SIG-M5 treated with dmso at 0.1 percent for 504 hours (cell line): Measurements from ENCODE around the gene RNF4.
A peak's percentile ranks its signal among the peaks of the same experiment; 100 is the strongest.

Experiments
- DNase-seq: peaks from one replicate; lab custom pipeline; 2025; ENCODE audit not compliant: unreplicated experiment; lab: John Stamatoyannopoulos, UW

RNF4 gene

DNA sequence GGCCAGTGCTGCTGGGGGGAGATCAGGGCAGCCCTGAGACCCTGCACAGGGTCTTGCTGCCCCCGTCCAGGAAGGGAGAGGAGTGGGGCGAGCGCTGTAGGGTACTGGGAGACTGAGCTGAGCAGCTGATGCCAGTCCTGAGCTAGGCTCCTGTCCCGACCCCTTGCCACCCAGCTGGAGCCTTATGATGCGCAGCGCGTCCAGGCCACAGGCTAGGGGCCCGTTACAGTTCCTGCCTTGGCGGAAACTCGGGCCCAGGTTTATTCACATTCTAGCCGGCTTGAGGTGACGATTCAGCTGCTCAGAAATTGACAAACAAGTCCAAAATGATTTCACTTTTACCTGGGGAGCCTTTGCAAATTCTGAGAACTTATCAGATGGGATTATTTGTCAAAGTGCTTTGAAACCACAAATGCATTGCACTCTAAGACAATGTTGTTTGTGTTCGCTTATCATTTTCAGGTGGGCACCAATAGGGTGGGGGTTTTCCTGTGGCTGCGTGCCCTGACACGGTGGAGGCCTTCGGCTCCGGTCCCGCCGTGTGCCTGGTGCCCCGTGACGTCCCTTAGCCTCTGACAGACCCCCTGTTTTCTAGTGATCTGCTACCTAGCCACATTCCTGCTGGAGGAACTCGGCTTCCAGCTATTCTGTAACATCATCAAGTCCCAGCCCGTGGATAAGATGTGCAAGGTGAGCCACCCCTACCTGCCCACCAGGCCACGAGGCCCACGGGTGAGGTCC lies 31.3 kb upstream of the RNF4 start:
- no peak for DNase-seq

DNA sequence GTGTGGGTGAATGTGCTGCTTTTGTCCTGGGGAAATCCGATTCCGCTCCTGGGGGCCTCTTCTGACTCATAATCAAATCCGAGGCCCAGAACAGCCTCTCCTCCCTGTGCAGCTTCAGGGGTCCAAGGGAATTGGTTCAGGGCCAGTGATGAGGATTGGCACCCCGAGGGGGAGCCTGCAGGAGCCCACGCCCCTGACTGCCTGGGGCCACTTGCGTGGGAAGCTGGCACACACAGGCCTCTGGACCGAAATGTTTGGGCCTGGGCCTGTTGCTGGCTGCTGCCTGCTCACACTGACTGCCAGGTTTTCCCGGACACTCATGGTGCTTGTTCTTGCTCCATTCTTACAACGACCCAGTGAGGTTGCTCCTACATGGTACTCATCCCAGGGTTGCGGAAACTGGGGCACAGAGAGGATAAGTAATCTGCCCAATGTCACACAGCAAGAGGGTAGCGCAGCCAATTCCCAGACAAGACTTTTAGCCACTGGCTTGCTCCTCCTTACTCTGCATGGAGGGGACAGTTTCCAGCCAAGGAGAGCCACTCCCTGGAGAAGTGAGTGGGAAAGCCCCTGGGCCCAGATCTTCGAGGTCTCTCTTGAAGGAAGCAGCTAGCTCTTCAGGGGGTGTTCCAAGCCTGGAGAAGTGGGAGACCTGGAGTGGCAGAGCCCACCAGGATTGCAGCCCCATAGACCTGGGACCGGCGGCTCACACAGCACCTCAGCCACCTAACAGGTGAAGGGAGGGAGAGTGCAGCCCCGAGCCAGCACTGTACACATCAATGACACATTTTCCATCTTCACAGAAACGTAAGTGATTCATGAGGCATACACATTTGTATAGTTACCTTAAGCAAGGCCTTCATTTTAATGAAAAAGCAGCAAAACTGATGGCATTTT lies 29.8 kb upstream of the RNF4 start:
- no peak for DNase-seq

DNA sequence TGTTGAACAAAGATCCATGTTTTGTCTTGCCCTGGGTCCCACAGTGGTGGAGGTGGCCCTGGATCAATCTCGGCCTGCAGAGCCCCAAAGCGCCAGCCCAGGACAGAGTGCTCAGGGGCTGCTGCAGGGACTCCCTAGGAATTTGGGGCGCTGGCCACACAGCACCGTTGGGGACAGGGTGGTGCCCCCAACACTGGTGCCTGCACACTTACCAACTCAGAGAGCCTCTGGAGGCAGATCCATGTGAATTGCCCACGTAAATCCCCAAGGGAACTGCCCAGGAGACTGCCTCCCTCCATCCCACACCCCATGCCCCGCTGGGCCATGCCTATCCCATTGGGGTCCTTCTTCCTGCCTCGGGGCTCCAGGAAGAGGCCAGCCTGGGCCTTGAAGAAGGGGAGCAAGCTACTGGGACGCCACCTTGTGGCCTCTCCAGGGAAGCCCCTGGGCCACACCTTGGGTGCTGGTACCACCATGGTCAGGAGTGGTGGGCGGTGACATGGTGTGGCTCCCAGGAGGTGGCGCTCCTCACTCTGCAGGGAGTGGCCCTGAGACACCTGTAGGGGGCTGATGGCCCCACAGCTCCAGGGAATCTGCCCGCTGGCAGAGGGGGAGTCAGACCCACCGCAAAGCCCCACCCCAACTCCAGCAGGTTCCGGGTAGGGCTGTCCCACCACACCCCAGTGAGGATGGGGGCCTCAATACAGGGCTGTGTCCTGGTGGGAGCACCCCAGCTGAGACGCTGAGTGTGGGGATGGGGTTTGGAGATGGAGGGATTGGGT lies 27.3 kb upstream of the RNF4 start:
- DNase-seq = peak; percentile 55

DNA sequence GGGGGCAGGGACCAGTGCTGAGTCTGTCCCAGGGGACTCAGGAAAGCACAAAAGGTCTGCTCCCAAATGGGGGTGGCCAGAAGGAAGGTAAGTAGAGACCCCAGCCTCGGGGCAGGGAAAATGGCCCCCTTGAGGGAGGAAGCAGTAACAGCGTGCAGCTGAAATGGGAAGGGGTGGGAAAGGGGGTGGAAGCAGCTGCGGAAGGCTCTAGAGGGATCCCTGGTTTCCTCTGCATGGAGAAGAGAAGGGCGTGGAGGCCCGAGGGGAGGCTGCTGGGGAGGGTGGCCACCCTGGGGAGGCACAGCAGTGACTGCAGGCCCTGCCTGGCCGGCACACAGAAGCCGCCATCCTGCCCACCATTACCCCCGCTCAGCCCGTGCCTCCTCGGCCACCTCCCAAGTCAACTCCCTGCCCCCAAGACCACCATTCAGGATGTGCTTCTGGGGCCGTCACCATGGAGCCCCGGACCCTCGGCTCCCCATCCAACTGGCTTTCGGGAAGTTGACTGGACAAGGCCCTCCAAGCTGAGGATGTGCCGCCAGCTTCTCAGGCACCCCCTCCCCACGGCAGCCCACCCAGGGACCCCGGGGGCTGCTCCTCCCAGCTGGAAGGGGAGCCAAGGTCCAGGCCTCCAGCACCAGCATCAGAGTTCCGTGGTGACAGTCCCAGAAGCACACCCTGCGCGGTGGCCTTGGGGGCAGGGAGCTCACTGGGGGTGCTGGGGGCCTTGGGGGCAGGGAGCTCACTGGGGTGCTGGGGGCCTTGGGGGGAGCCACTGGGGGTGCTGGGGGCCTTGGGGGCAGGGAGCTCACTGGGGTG lies 26.5 kb upstream of the RNF4 start:
- DNase-seq = no peak

DNA sequence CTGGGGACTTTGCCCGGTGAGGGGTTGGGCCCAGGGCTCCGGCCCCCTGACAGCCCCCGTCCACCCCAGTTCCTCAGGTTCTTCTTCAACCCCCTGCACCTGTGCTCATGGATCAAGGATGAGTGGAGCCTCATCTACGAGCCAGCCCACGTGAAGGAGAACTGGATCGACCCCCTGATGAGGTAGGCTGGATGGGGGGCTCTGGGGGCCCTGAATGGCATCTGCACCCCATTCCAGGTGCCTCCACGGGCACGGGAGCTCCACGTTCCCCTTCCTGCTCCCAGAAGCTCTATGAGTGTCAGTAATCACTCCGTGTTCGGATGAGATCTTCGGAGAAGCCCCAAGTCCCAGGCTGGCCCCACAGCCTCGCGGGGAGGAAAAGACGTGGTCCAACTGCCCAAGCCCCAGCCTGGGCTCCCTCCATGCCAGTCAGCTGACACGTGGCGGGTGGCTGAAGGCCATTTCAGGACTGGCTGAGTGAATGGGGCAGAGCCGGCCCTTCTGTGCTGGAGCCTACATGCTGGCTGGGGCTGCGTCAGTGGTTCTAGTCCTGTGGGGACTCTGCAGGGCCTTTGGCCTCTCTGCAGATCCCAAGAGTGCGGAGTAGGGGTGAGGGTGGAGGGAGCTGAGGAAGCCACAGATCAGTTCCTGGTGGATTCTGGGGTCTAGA lies 25.7 kb upstream of the RNF4 start:
- no peak for DNase-seq

DNA sequence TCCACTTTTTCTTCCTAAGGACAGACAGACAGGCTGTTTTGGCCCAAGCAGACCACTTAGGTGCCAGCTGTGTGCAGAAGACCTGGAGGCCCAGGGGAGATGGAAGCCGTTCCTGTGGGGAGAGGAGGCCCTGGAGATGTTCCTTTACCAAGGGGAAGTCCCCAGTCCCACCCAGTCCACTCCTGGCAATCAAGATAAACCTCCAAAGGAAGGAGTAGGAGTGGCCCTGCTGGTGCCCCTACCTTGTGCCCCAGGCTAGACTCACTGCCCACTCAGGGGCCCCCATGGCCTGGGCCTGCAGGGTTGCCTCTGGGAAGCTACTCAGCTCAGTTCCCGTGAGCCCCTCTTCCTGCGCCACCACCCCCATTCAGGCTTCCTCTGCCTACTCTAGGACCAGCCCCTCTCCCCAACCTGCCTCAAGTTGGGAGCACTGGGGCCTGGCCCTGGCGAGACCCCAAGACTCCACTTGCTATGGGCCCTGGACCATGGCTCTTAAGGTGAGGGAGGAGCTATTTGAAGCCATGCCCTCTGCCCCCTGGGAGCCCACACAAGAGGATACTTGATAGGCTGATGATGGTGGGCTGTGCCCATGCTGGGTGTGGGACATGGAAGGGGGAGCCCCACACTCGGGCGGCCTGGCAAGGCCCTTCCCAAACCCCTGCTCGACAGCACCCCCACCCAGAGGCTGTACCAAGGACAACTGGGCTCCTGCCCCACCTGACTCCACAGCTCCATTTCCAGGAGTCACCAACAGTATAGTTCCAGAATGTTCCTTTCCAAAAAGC lies 24.8 kb upstream of the RNF4 start:
- no peak for DNase-seq

DNA sequence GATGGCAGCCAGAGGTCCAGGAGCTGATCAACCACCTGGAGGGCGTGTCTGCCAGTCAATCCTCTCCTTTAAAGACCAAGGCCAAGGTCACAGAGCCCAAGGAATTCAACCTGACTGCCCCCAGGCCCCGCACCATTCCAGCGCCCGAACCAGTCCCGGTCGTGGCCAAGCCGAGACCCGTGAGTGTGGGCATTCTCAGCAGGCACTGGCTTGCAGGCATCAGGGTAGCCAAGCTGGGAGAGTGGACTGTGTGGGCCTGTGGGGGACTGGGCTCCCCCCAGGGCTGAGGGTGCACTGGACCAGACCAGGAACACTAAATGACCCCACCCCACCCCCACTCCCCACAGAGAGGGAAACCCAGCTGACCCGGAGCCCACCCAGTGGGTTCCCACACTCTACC lies 23.8 kb upstream of the RNF4 start:
- DNase-seq = no peak

DNA sequence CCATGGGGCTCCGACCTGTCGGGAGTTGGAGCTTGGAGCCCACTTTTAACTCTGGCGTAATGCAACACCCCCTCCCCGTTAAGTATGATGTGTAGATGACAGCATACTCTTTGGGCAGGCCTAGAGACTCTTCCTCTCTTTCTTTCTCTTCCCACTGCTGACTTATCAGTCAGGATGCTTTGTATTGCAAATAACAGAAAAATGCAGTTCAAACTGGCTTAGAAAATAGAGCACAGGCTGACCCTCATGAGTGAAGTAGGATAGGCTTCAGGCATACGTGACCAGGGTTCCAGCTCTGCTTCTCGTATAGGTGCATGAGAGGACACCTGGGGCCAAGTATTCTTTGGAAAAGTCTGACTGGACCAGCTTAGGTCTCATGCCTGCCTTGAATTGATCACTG lies 23.3 kb upstream of the RNF4 start:
- DNase-seq = no peak

DNA sequence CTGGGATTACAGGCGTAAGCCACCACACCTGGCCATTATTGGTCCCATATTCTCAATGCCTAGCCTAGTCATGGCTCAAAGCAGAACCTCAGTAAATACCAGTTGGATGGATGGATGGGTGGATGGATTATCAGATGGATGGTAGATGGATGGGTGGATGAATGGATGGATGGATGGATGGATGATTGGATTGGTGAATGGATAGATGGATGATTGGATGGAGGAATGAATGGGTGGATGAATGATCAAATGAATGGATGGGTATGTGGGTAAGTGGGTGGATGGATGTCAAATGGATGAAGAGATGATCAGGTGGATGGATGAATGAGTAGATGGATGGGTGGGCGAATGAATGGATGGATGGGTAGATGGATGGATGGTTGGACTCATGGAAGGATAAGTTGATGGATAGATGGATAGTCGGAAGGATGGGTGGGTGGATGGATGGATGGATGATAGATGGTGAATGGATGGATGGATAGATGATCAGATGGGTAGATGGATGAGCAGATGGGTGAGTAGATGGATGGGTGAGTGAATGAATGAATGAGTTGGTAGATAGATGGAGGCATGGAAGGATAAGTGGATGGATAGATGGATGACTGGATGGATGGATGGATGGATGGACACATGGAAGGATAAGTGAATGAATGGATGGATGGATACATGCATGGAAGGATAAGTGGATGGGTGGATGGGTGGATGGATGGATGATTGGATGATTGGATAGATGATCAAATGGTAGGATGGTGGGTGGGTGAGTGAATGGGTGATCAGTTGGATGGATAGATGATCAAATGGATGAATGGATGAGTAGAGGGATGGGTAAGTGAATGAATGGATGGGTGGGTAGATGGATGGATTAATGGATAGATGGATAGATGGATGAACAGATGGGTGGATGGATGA lies 22.0 kb upstream of the RNF4 start:
- no peak for DNase-seq

DNA sequence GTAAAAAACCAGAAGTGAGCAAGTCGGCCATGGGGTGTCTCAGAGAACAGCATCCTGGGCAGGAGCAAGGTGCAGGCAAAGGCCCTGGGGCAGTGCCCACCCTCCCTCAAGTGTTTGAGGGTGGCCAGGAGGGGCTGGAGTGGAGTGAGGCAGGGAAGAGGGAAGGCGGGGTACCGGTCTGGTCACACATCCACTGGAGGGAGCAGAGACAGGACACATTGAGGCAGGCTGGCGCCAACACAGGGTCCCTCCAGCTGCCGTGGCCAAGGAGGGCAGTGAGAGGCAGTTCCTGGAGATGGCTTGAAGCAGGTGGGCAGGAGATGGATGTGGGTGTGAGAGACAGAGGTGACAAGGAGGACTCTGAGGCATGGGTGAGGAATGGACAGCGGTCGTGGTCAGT lies 20.3 kb upstream of the RNF4 start:
- no peak for DNase-seq

DNA sequence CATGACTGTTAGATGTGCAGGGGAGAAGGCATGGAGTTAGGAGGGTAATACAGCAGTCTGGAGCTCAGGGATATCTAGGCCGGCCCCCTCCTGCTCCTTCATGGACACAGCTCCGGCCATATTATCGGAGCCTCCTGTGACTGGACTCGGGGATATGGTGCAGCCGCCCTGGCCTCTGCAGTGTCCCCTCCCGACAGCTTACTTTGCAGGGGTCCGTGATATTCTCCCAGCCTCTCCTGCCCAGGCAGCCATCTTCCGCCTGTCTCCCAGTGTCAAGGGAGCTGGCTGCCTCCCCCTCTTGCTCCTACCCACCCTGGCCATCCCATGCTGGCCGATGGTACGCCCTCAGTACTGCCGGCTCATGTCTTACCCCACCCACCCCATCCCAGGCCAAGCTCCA lies 19.9 kb upstream of the RNF4 start:
- DNase-seq = no peak

DNA sequence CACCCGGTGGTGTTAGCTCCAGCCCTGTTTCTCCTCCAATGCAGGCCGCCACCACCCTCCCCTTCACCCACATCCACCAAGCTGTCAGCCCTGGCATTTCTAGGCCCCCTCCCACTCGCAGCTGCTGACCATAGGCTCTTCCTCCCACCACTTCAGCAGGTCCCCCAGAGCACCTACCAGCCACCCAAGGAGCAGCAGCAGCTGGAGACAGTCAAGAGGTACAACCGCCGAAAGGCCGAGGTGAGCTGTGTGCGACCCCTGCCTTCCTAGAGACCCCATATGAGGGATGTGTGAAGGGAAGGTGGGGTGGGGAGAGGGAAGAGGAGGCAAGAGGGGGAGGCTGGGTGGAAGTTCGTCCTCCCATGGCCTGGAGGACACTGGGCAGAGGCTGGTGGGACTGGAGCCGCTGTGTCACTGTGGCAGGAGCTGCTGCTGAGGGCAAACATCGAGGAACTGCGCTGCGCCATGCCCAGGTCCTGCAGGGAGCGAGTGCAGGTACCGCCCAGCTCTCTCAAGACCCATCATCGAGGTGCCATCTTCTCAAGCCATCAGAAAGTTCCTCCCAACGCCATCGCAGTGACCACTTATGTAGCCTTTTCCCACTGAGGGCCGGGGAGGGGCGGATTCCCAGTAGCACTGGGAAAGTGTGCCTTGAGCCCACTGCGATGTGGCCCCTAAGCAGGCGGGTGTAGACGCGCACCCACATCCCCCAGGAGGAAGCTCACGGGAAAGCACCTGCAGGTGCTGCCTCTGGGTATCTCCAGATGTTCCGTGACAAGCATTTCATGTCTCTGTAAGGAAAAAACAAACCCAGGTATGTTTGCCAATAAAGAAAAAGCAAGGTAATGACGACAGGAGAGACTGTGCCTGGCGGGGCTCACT lies 19.2 kb upstream of the RNF4 start:
- no peak for DNase-seq

DNA sequence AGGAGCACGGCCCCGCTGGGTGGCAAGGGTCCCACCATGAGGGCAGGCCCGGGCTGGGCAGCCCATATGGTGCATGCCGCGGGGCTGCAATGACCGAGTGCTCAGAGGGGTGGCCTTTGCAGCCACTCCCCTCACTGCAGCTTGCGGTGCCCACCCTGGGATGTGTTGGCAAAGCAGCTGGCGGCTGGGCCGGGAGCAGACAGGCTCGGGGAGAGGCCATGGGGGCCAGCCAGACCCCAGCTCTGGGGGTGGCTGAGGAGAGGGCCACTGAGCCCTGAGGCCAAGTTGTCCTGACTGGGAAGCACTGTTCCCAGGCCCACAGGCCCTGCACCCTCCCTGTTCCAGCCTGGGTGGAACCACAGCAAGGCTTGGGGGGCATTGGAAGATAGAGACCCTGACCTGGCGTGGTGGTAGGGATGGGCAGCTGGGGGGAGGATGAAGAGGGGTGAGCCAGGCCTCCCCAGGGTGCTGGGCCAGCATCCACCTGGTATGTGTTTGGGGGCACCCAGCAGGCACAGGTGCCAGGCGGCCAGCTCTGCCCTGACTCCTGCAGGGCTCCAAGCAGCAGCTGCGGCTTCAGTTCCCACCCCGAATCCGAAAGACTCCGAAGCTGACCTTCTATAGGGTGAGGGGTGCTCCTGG lies 18.4 kb upstream of the RNF4 start:
- no peak for DNase-seq

DNA sequence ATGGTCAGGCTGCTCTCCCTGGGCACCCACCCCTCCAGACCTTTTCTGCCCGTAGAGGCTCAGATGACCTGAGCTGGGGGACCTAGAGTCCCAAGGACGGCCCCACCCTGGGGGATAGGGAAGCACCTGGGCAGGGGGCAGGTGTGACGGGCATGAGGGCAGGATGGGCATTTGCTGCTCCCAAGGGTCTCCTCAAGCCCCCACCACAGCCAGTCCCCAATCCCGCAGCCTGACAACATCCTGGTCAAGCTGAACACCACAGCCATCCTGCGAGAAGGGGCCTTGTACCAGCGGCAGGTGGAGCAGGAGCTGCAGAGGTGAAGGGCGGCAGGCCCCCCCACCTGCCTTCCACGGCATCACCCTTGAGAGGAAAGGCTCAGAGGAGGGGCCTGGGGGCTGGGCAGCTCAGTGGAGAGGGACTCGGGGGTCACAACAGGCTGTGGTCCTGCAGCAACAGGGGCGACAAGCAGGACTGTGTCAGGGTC lies 17.8 kb upstream of the RNF4 start:
- no peak for DNase-seq

DNA sequence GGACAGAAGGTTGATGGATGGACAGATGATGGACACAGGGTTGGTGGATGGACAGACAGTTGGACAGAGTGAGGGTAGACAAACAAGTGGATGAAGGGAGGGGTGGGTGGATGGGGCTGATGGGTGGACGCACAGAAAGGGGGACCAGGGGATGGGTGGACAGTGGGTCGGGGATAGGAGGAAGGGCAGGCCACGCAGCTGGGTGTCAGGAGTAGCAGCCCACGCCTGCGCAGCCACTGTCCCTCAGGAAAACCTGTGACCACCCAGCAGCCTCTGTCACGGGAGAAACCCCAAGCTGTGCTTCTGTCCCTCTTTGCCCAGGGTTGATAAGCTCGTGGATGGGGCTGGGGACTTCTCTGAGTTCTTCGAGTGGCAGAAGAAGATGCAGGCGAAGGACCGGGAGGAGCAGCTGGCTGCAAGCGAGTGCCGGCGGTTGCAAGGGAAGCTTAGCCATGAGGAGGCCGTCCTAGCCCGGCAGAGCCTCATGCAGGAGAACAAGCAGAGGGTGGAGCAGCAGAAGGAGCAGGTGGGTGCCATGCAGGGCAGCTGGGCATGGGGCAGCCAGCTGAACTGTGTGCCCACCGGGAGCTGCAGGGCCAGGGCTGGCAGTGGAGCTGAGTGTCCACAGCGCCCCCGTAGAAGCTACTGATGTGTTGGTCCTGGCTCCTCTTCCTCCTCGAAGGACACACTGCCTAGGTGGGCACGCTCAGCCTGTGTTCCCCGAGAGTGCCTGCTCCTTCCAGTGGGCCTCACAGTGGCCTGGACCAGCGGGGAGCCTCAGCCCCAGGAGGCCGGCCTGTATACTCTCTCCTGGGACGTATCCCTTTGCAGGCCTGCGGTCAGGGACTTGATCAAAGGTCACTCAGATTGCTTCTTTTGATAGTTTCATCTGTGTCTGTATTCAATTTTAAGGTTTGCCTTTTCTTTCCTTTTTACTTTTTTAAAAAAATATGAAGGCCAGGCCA lies 16.8 kb upstream of the RNF4 start:
- DNase-seq = no peak
